Fibroblast of lung (primary cell): ENCODE data around the gene MEGF8. TPM values are rescaled to one million over a fixed set of nuclear protein-coding genes. Genes with fewer than 3 reads are reported as not detected.

Experiments used
- DNase-seq, 2 donors: peaks; one replicate each; pipeline versions ENCODE4 v3.0.0 to v3.0.0-alpha.2; 2010; ENCODE audit warnings: low read depth in 2 of 2
- H2AFZ ChIP-seq: 2 replicates; pipeline ENCODE4 v1.5.1; 2012; ENCODE audit warnings: low read length, control low read depth, inconsistent platforms
- H3K27ac ChIP-seq: 2 replicates; pipeline ENCODE4 v1.5.1; 2011; ENCODE audit warnings: low read length, control low read depth; ENCODE audit not compliant: insufficient read depth
- H3K27me3 ChIP-seq: 2 replicates; pipeline ENCODE4 v1.5.1; 2011; ENCODE audit warnings: mild to moderate bottlenecking, low read length; ENCODE audit not compliant: control insufficient read depth, insufficient read depth
- H3K36me3 ChIP-seq: 2 replicates; pipeline ENCODE4 v1.5.1; 2011; ENCODE audit warnings: low read length; ENCODE audit not compliant: control insufficient read depth, insufficient read depth
- H3K4me1 ChIP-seq: 2 replicates; pipeline ENCODE4 v1.5.1; 2011; ENCODE audit warnings: low read length; ENCODE audit not compliant: control insufficient read depth, insufficient read depth; ENCODE audit errors: extremely low read depth
- H3K4me2 ChIP-seq: 2 replicates; pipeline ENCODE4 v1.5.1; 2011; ENCODE audit warnings: low read length, control low read depth; ENCODE audit not compliant: insufficient read depth; ENCODE audit errors: extremely low read depth
- H3K4me3 ChIP-seq, 4 experiments: fragments of 200-600 bp in 1 of 4; sonication (generic) in 1 of 4; replicated peaks in 1 of 4; 2 replicates each; pipeline ENCODE4 v1.5.1; 2011 to 2016; ENCODE audit warnings: low read length in 4 of 4, low read depth in 3 of 4, mild to moderate bottlenecking in 3 of 4, control low read depth in 2 of 4, inconsistent platforms in 1 of 4, mixed read lengths in 1 of 4; ENCODE audit not compliant: insufficient read depth in 1 of 4; ENCODE audit errors: control extremely low read depth in 1 of 4
- H3K79me2 ChIP-seq: 2 replicates; pipeline ENCODE4 v1.5.1; 2012; ENCODE audit warnings: mild to moderate bottlenecking, low read length, inconsistent platforms; ENCODE audit not compliant: control insufficient read depth, insufficient read depth
- H3K9ac ChIP-seq: 2 replicates; pipeline ENCODE4 v1.5.1; 2011; ENCODE audit warnings: mild to moderate bottlenecking, low read length, control low read depth; ENCODE audit not compliant: insufficient read depth
- H3K9me3 ChIP-seq: 2 replicates; pipeline ENCODE4 v1.5.1; 2012; ENCODE audit warnings: low read depth, low read length; ENCODE audit not compliant: control insufficient read depth, insufficient read depth
- H4K20me1 ChIP-seq: 2 replicates; pipeline ENCODE4 v1.5.1; 2011; ENCODE audit warnings: low read length; ENCODE audit not compliant: control insufficient read depth, insufficient read depth; ENCODE audit errors: extremely low read depth
- CTCF ChIP-seq, 2 donors: IDR thresholded peaks in 1 of 2; conservative IDR thresholded peaks in 1 of 2; 1 replicate in 1 of 2; 2 replicates in 1 of 2; pipeline ENCODE4 v1.5.1; 2011 to 2012; ENCODE audit warnings: low read length in 2 of 2, control low read depth in 1 of 2, inconsistent platforms in 1 of 2, low read depth in 1 of 2, mild to moderate bottlenecking in 1 of 2
- EZH2 ChIP-seq: IDR thresholded peaks from 2 replicates; pipeline ENCODE4 v1.5.1; 2012; ENCODE audit warnings: low read length, control low read depth, mild to moderate bottlenecking; ENCODE audit errors: missing control alignments
- polyA plus RNA-seq, 2 donors: library from polyadenylated mRNA; depleted of rRNA in 1 of 2; stranded (reverse) in 1 of 2; unstranded in 1 of 2; fragments of >200 nt; gene quantifications; 2 replicates each; pipeline ENCODE4 v1.2.1, GENCODE V29; 2011 to 2012; ENCODE audit warnings: missing spikeins in 1 of 2
- total RNA-seq: library from RNA; depleted of rRNA; stranded (reverse); fragments of >200 nt; gene quantifications from 2 replicates; pipeline ENCODE4 v1.2.1, GENCODE V29; 2014

MEGF8 gene
- total and polyA plus RNA-seq, 2 donors (not counting 1 experiment from before 2014, with no cell fraction given) = 9.3 to 27.6 TPM

GRCh38 chr19:42323473-42323851, 2.0 kb upstream of the MEGF8 start:
- Histone ChIP-seq H3K9ac (no peak overlapping the region), H3K27ac (no peak overlapping the region), H3K9me3 (no peaks in the 10 kb centered on the region), H2AFZ (no peak overlapping the region), H3K79me2 (peaks cover 3% of the 10 kb centered on the region), H4K20me1 (no peaks in the 10 kb centered on the region), H3K4me2 (no peak overlapping the region), H3K4me1 (no peaks in the 10 kb centered on the region), H3K27me3 (peaks cover 21% of the 10 kb centered on the region), H3K4me3 (no peak overlapping the region), H3K36me3 (no peaks in the 10 kb centered on the region)
- no peak for DNase-seq
- no peak for TF ChIP-seq CTCF (conservative IDR thresholded peaks at IDR 0.05 in 1 of 2, IDR thresholded peaks at IDR 0.05 in 1 of 2; ENCODE audit: low read depth in 1 of 2, low read length in 2 of 2)
- TF ChIP-seq EZH2 = peak; percentile 92

GRCh38 chr19:42323852-42324654, 1.4 kb upstream of the MEGF8 start:
- H3K9ac ChIP-seq = no peak overlapping the region
- H3K4me2 ChIP-seq = no peak overlapping the region
- H2AFZ ChIP-seq = no peak overlapping the region

More at GRCh38 chr19:42323852-42324654, 1.4 kb upstream of the MEGF8 start:
- Histone ChIP-seq H3K9me3 (no peaks in the 10 kb centered on the region), H3K27ac (no peak overlapping the region), H3K4me1 (no peaks in the 10 kb centered on the region), H3K4me3 (no peak overlapping the region), H3K27me3 (peaks cover 21% of the 10 kb centered on the region), H3K36me3 (no peaks in the 10 kb centered on the region), H3K79me2 (peaks cover 3% of the 10 kb centered on the region), H4K20me1 (no peaks in the 10 kb centered on the region)
- TF ChIP-seq CTCF (conservative IDR thresholded peaks at IDR 0.05 in 1 of 2, IDR thresholded peaks at IDR 0.05 in 1 of 2; ENCODE audit: low read depth in 1 of 2, low read length in 2 of 2) (no peak), EZH2 (peak; percentile 76)
- DNase-seq = no peak
